ENCODE results near the gene KRT84. TPM values are rescaled to one million over a fixed set of nuclear protein-coding genes. Genes with fewer than 3 reads are reported as not detected.
"Not testable (repeated sequence)": the region's sequence is repeated elsewhere in the genome, so short reads cannot be mapped to it uniquely, and the experiment has no call there.

KRT84 gene
- polyA plus RNA-seq, 4 donors, result not detected

GRCh38 chr12:52347551-52348510 is 37.6 kb downstream of the KRT84 start:
- no peak for DNase-seq (ENCODE audit: low read depth in 4 of 4, low spot score in 3 of 4)

DNA sequence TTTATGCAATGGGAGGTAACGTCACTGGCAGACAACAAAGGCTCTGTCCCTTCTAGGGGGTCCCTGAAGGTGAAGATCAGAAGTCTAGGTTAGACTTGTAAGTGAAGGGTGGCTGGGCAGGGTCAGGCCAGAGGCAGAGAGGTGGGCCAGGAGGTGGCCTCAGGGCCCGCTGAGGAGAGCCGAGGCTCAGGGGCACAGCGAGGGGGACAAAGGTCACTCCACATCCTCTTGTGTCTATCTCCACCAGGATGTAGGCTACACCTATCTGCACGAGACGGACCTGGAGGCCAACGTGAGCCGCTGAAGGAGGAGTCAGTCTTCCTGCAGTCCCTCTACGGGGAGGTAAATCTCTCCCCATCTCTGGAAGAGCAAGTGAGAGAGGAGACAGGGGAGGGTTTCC is 38.4 kb downstream of the KRT84 start:
- no peak for DNase-seq (ENCODE audit: low read depth in 4 of 4, low spot score in 3 of 4)

- DNase-seq (ENCODE audit: low read depth in 4 of 4, low spot score in 3 of 4), result no peak
Observed at GRCh38 chr12:52346593-52346992, 38.9 kb downstream of the KRT84 start.

DNA sequence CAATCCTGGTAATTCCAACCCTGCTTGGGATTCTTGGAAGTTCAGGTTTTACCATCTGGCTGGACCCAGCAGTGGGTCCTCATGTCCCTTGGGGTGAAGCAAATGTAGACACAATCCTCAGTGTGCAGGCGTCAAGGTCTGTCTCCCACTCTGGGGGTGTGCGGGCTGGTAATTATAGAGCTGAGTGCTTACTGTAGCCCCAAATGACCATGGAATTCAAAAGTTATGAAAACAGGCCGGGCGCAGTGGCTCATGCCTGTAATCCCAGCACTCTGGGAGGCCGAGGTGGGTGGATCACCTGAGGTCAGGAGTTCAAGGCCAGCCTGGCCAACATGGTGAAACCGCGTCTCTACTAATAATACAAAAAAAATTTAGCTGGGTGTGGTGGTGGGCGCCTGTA is 40.4 kb downstream of the KRT84 start:
- DNase-seq (ENCODE audit: low read depth in 4 of 4, low spot score in 3 of 4), result not testable (repeated sequence)

DNA sequence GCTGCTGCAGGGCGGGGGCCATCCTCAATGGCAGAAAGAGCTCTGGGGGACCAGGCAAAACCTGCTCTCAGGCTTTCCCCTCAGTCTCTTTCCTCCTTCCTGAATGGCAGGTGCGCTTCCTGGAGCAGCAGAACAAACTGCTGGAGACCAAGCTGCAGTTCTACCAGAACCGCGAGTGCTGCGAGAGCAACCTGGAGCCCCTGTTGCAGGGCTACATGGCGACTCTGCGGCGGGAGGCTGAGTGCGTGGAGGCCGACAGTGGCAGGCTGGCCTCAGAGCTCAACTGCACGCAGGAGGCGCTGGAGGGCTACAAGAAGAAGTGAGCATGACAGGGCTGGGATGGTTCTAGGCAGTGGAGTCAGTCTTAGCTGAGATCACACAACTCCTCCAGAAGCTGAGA is 41.3 kb downstream of the KRT84 start:
- no peak for DNase-seq (ENCODE audit: low read depth in 4 of 4, low spot score in 3 of 4)

GRCh38 chr12:52343550-52343949 is 41.9 kb downstream of the KRT84 start:
- DNase-seq (ENCODE audit: low read depth in 4 of 4, low spot score in 3 of 4), result no peak

GRCh38 chr12:52342781-52343490 is 42.5 kb downstream of the KRT84 start:
- no peak for DNase-seq (ENCODE audit: low read depth in 4 of 4, low spot score in 3 of 4)

GRCh38 chr12:52341066-52341580 is 44.3 kb downstream of the KRT84 start:
- DNase-seq (ENCODE audit: low read depth in 4 of 4, low spot score in 3 of 4), result no peak

- DNase-seq (ENCODE audit: low read depth in 4 of 4, low spot score in 3 of 4), result no peak
Observed at GRCh38 chr12:52338241-52338960, 47.1 kb downstream of the KRT84 start.

- no peak for DNase-seq (ENCODE audit: low read depth in 4 of 4, low spot score in 3 of 4)
Observed at GRCh38 chr12:52337054-52337453, 48.4 kb downstream of the KRT84 start.

GRCh38 chr12:52336641-52337040 is 48.8 kb downstream of the KRT84 start:
- no peak for DNase-seq (ENCODE audit: low read depth in 4 of 4, low spot score in 3 of 4)

- no peak for DNase-seq (ENCODE audit: low read depth in 4 of 4, low spot score in 3 of 4)
Observed at GRCh38 chr12:52335598-52336262, 49.7 kb downstream of the KRT84 start.

DNA sequence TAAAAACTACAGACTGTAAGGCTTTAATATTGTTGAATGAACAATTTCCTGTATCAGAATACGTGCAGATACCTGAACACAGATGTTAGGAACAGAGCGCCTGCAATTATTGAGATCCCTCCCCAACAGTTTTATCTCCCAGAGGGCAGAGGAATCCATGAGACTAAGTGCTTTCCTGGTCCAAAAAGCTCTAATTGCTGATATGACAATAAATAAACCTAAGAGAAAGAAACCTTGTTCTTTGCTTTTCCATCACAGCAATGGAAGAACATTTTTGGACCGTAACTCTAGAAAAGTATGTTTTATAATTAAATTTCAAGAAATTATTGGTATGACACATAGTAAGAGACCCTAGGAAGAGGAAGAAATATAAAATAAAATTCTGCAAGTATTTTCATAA is 51.3 kb downstream of the KRT84 start:
- DNase-seq (ENCODE audit: low read depth in 4 of 4, low spot score in 3 of 4), result no peak

GRCh38 chr12:52333321-52333720 is 52.1 kb downstream of the KRT84 start:
- DNase-seq (ENCODE audit: low read depth in 4 of 4, low spot score in 3 of 4), result no peak

GRCh38 chr12:52332381-52332780 is 53.1 kb downstream of the KRT84 start:
- DNase-seq (ENCODE audit: low read depth in 4 of 4, low spot score in 3 of 4), result no peak

DNA sequence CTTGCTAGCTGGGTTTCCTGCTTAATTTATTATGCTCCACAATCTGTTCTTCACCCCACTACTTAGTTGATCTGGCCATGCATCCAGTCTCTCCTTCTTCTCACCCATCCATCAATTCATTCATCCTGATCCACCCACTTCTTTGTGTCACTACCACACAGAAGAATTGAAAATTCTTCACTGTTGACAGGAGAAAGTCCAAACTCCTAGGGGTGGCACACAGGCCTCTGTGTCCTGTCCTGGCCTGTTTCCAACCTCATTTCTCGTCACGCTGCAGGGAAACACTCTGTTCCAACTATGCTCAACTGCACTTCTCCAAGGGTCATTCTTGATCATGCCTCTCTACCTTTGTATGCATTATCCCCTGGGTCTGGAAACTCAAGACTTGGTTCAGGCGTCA is 53.6 kb downstream of the KRT84 start:
- DNase-seq (ENCODE audit: low read depth in 4 of 4, low spot score in 3 of 4), result no peak

- DNase-seq (ENCODE audit: low read depth in 4 of 4, low spot score in 3 of 4), result no peak
Observed at GRCh38 chr12:52331039-52331438, 54.4 kb downstream of the KRT84 start.

DNA sequence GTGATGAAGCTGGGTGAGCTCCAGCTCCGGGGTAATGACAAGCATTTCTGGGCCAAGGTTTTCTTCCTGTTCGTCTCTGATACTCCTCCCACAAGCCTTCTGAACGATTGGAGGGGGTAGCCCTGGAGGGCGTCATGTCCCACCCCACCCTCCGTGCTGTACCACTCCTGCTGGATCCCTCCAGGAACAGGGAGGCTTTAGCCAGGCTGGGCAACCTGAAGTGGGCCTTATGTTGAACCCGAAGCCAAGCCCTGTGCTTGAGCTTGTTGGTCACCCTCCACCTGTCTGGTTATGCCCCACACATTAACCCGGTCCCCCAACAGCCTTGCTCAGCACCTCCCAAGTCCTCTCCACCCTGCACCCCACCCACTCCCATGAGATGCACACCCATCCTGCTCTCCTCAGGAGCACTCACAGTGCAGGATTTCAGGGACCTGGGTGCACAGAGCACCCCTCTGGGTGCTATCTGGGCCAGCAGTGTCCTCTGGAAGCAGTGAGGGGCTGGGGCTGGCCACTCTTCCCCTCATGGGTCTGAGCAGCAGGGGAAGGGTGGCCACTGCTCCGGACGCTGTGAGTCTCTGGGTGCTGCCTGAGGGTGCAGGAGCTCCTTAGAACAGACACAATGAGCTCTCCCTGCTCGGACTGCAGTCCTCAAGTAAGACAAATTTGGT is 57.5 kb downstream of the KRT84 start:
- no peak for DNase-seq (ENCODE audit: low read depth in 4 of 4, low spot score in 3 of 4)
